Prostate gland (tissue), 2 donors: Measurements from ENCODE around the gene DYSF.

ENCODE experiments used
- POLR2A ChIP-seq: fragments of 450-650 bp; IDR thresholded peaks from one replicate; pipeline ENCODE4 v1.6.1; 2016; ENCODE audit warnings: antibody characterized with exemption, mild to moderate bottlenecking
- TF ChIP-seq, protein P1 (sequence below), 4 experiments: fragments of 200-600 bp in 2 of 4; fragments of 450-650 bp in 2 of 4; sonication (generic) in 2 of 4; IDR thresholded peaks; 1 replicate in 3 of 4; 2 replicates in 1 of 4; pipeline ENCODE4 v1.5.1; 2016 to 2019; ENCODE audit warnings: antibody characterized with exemption in 4 of 4, mild to moderate bottlenecking in 2 of 4, moderate library complexity in 2 of 4

GRCh38 chr2:71555798-71556454 lies 102.6 kb downstream of the DYSF start:
- TF ChIP-seq, protein P1, sequence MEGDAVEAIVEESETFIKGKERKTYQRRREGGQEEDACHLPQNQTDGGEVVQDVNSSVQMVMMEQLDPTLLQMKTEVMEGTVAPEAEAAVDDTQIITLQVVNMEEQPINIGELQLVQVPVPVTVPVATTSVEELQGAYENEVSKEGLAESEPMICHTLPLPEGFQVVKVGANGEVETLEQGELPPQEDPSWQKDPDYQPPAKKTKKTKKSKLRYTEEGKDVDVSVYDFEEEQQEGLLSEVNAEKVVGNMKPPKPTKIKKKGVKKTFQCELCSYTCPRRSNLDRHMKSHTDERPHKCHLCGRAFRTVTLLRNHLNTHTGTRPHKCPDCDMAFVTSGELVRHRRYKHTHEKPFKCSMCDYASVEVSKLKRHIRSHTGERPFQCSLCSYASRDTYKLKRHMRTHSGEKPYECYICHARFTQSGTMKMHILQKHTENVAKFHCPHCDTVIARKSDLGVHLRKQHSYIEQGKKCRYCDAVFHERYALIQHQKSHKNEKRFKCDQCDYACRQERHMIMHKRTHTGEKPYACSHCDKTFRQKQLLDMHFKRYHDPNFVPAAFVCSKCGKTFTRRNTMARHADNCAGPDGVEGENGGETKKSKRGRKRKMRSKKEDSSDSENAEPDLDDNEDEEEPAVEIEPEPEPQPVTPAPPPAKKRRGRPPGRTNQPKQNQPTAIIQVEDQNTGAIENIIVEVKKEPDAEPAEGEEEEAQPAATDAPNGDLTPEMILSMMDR (IDR thresholded peaks at IDR 0.05): no peak
- TF ChIP-seq POLR2A: no peak
